B cell (primary cell): ENCODE measurements around the gene GGACT. TPM values are rescaled to one million over a fixed set of nuclear protein-coding genes. Genes with fewer than 3 reads are reported as not detected.

Experiments
- ATAC-seq: fragments of 200-7000 bp; cut with Tn5 transposase; one replicate; pipeline ENCODE4 v1.10.0; 2021; ENCODE audit warnings: low read depth, mild to moderate bottlenecking, moderate number of reproducible peaks, moderate library complexity
- CTCF ChIA-PET: fragments of 350-600 bp; sonication (Branson Sonifier 250); formaldehyde crosslinking; loops from one replicate; lab custom pipeline; 2021; ENCODE audit warnings: antibody characterized with exemption, inconsistent platforms; lab: Charles Lee
- POLR2A ChIA-PET: fragments of 350-600 bp; sonication (Branson Sonifier 250); formaldehyde crosslinking; loops from one replicate; lab custom pipeline; 2021; ENCODE audit warnings: antibody characterized with exemption; lab: Charles Lee
- DNase-seq: peaks from one replicate; pipeline ENCODE4 v3.0.0; 2013
- H2AFZ ChIP-seq: 2 replicates; pipeline ENCODE4 v1.6.1; 2012; ENCODE audit warnings: mild to moderate bottlenecking, low read depth, low read length; ENCODE audit not compliant: insufficient read depth, poor library complexity, severe bottlenecking
- H3K27ac ChIP-seq, 2 donors: 1 replicate in 1 of 2; 2 replicates in 1 of 2; pipeline ENCODE4 v1.5.1; 2012 to 2013; ENCODE audit warnings: low read length in 2 of 2, mild to moderate bottlenecking in 2 of 2, moderate library complexity in 1 of 2
- H3K27me3 ChIP-seq, 4 experiments: fragments of 200-600 bp in 1 of 4; sonication (generic) in 1 of 4; replicated peaks in 1 of 4; 1 replicate in 2 of 4; 2 replicates in 2 of 4; pipeline versions ENCODE4 v1.6.1 to v1.7.0; 2013 to 2016; ENCODE audit warnings: low read length in 3 of 4, mild to moderate bottlenecking in 2 of 4, mixed read lengths in 1 of 4, moderate library complexity in 1 of 4; ENCODE audit not compliant: insufficient read depth in 4 of 4, control insufficient read depth in 3 of 4; ENCODE audit errors: control extremely low read depth in 1 of 4
- H3K36me3 ChIP-seq, 2 experiments: replicated peaks in 1 of 2; 1 replicate in 1 of 2; 2 replicates in 1 of 2; pipeline versions ENCODE4 v1.6.1 to v1.7.1; 2013; ENCODE audit warnings: low read length in 1 of 2; ENCODE audit not compliant: insufficient read depth in 2 of 2, control insufficient read depth in 1 of 2; ENCODE audit errors: control extremely low read depth in 1 of 2, extremely low read depth in 1 of 2
- H3K4me1 ChIP-seq, 2 donors: fragments of 200-600 bp in 1 of 2; sonication (generic) in 1 of 2; 1 replicate in 1 of 2; 2 replicates in 1 of 2; pipeline versions ENCODE4 v1.5.1 to v1.6.1; 2013 to 2017; ENCODE audit warnings: low read length in 2 of 2; ENCODE audit not compliant: control insufficient read depth in 2 of 2, insufficient read depth in 2 of 2
- H3K4me2 ChIP-seq: replicated peaks from 2 replicates; pipeline ENCODE3; 2012; ENCODE audit warnings: mild to moderate bottlenecking, low read depth, low read length; ENCODE audit not compliant: poor library complexity, severe bottlenecking
- H3K4me3 ChIP-seq, 5 experiments: fragments of 200-600 bp in 1 of 5; sonication (generic) in 1 of 5; 1 replicate in 3 of 5; 2 replicates in 2 of 5; pipeline versions ENCODE4 v1.5.1 to v1.7.0; 2011 to 2016; ENCODE audit warnings: low read length in 4 of 5, mild to moderate bottlenecking in 4 of 5, low read depth in 2 of 5, control low read depth in 1 of 5, moderate library complexity in 1 of 5; ENCODE audit not compliant: insufficient read depth in 1 of 5; ENCODE audit errors: control extremely low read depth in 1 of 5, extremely low read depth in 1 of 5
- H3K79me2 ChIP-seq: fragments of 200-600 bp; sonication (generic); one replicate; pipeline ENCODE4 v1.6.0; 2016; ENCODE audit warnings: low read length; ENCODE audit not compliant: control insufficient read depth, insufficient read depth
- H3K9ac ChIP-seq: fragments of 200-600 bp; sonication (generic); 2 replicates; pipeline ENCODE4 v1.6.1; 2017; ENCODE audit warnings: mild to moderate bottlenecking, low read length, moderate library complexity
- H3K9me3 ChIP-seq, 3 donors: one replicate each; pipeline versions ENCODE4 v1.6.1 to v1.7.1; 2013; ENCODE audit warnings: low read length in 2 of 3; ENCODE audit not compliant: control insufficient read depth in 2 of 3, insufficient read depth in 1 of 3; ENCODE audit errors: control extremely low read depth in 1 of 3
- H4K20me1 ChIP-seq: 2 replicates; pipeline ENCODE4 v1.6.0; 2012; ENCODE audit warnings: mild to moderate bottlenecking, low read length; ENCODE audit not compliant: insufficient read depth, control insufficient read depth, poor library complexity, severe bottlenecking
- H3K27ac Mint-ChIP-seq: one replicate; pipeline ENCODE4 v1.8.0; 2021; ENCODE audit warnings: mixed read lengths
- H3K27me3 Mint-ChIP-seq: one replicate; pipeline ENCODE4 v1.8.0; 2021; ENCODE audit warnings: mixed read lengths
- H3K4me1 Mint-ChIP-seq: one replicate; pipeline ENCODE4 v1.8.0; 2021; ENCODE audit warnings: mixed read lengths
- H3K4me3 Mint-ChIP-seq: one replicate; pipeline ENCODE4 v1.8.0; 2021; ENCODE audit warnings: mixed read lengths
- H3K9me3 Mint-ChIP-seq: one replicate; pipeline ENCODE4 v1.8.0; 2022; ENCODE audit warnings: mixed read lengths; ENCODE audit not compliant: insufficient read depth
- CTCF ChIP-seq: fragments of 200-600 bp; IDR thresholded peaks from one replicate; pipeline ENCODE4 v1.8.0; 2022; ENCODE audit warnings: antibody characterized with exemption, mild to moderate bottlenecking
- EZH2 ChIP-seq: IDR thresholded peaks from 2 replicates; pipeline ENCODE4 v1.6.1; 2012; ENCODE audit warnings: borderline replicate concordance, low read depth, mild to moderate bottlenecking, moderate library complexity, low read length; ENCODE audit not compliant: insufficient read depth, poor library complexity, severe bottlenecking
- WGBS: methylation state at CpG from one replicate; pipeline ENCODE4 v1.1.5; 2013; ENCODE audit warnings: missing lambda C conversion rate; ENCODE audit not compliant: insufficient coverage; 5-methylcytosine and 5-hydroxymethylcytosine counted together
- intact Hi-C: fragments of 100-400 bp; cut with micrococcal nuclease; formaldehyde crosslinking; loops from one replicate; pipeline ENCODE4 v1.10.0; 2022
- polyA plus RNA-seq: library from polyadenylated mRNA; depleted of rRNA; stranded (reverse); fragments of >200 nt; gene quantifications from 2 replicates; pipeline ENCODE4 v1.2.3, GENCODE V29; 2012
- total RNA-seq, 2 donors: library from RNA; stranded (reverse); fragments of 120-200 nt in 1 of 2; gene quantifications; 1 replicate in 1 of 2; 2 replicates in 1 of 2; pipeline versions ENCODE4 v1.2.3 to v1.2.4, GENCODE V29; 2013 to 2022

The GGACT gene
- total and polyA plus RNA-seq, 2 donors (not counting 1 experiment from before 2014, with no cell fraction given) = 3.2 to 3.5 TPM

GRCh38 chr13:100493418-100493817 lies 95.2 kb downstream of the GGACT start:
- Mint-ChIP-seq H3K9me3 (no peaks in the 10 kb centered on the region), H3K4me1 (no peaks in the 10 kb centered on the region), H3K4me3 (no peak overlapping the region), H3K27me3 (no peaks in the 10 kb centered on the region), H3K27ac (no peak overlapping the region)
- CTCF ChIA-PET = no interaction called here
- Histone ChIP-seq H3K9me3 (no peaks in the 10 kb centered on the region), H3K9ac (no peak overlapping the region), H4K20me1 (no peaks in the 10 kb centered on the region), H3K36me3 (no peaks in the 10 kb centered on the region), H3K4me2 (no peak overlapping the region), H3K27me3 (no peaks in the 10 kb centered on the region), H2AFZ (no peak overlapping the region), H3K27ac (no peak overlapping the region), H3K4me1 (no peaks in the 10 kb centered on the region), H3K79me2 (no peaks in the 10 kb centered on the region), H3K4me3 (no peak overlapping the region)
- ATAC-seq (no peak), DNase-seq (no peak)
- intact Hi-C loops = no loop called here
- TF ChIP-seq EZH2 (no peak), CTCF (no peak)
- POLR2A ChIA-PET = no interaction called here
- 98% methylated on average over 7 of the region's 7 CpGs for WGBS

- H3K9me3 Mint-ChIP-seq = no peaks in the 10 kb centered on the region
- Histone ChIP-seq H3K27ac (no peak overlapping the region), H3K36me3 (no peaks in the 10 kb centered on the region), H3K4me1 (no peaks in the 10 kb centered on the region), H3K4me3 (no peak overlapping the region), H3K79me2 (no peaks in the 10 kb centered on the region), H2AFZ (no peak overlapping the region), H3K27me3 (no peaks in the 10 kb centered on the region), H3K4me2 (no peak overlapping the region), H3K9ac (no peak overlapping the region), H4K20me1 (no peaks in the 10 kb centered on the region), H3K9me3 (no peaks in the 10 kb centered on the region)
- H3K27ac Mint-ChIP-seq = no peak overlapping the region
- TF ChIP-seq EZH2 = no peak
- no peak for TF ChIP-seq CTCF
- no peaks in the 10 kb centered on the region for H3K27me3 Mint-ChIP-seq
- no peak overlapping the region for H3K4me3 Mint-ChIP-seq
- CTCF ChIA-PET = no interaction called here
- no peak for ATAC-seq
- POLR2A ChIA-PET = no interaction called here
- DNase-seq = no peak
- H3K4me1 Mint-ChIP-seq = no peaks in the 10 kb centered on the region
- intact Hi-C loops = no loop called here
- WGBS = 85% methylated on average over 4 of the region's 8 CpGs
These were observed 97.3 kb downstream of the GGACT start for GRCh38 chr13:100491164-100491842.
